Colonic mucosa (tissue), 4 donors: ENCODE data around the gene OR10J1. TPM values are rescaled to one million over a fixed set of nuclear protein-coding genes. Genes with fewer than 3 reads are reported as not detected.

Experiments
- DNase-seq: peaks from one replicate; pipeline ENCODE4 v3.0.0-alpha.2; 2020
- H3K27ac ChIP-seq: fragments of 200-600 bp; one replicate; pipeline ENCODE4 v1.8.0; 2021
- H3K27me3 ChIP-seq: fragments of 200-600 bp; one replicate; pipeline ENCODE4 v1.8.0; 2021
- H3K36me3 ChIP-seq: fragments of 200-600 bp; one replicate; pipeline ENCODE4 v1.8.0; 2021
- H3K4me1 ChIP-seq: fragments of 200-600 bp; one replicate; pipeline ENCODE4 v1.8.0; 2021; ENCODE audit warnings: mild to moderate bottlenecking
- H3K4me3 ChIP-seq: fragments of 200-600 bp; one replicate; pipeline ENCODE4 v1.8.0; 2021
- H3K9ac ChIP-seq, 2 donors: one replicate each; pipeline ENCODE4 v1.7.0; 2013; ENCODE audit warnings: control low read depth in 2 of 2, low read depth in 2 of 2, low read length in 2 of 2
- H3K9me3 ChIP-seq: fragments of 200-600 bp; one replicate; pipeline ENCODE4 v1.8.0; 2021
- CTCF ChIP-seq: fragments of 200-600 bp; IDR thresholded peaks from one replicate; pipeline ENCODE4 v1.8.0; 2022; ENCODE audit warnings: antibody characterized with exemption, mild to moderate bottlenecking
- intact Hi-C: fragments of 100-400 bp; cut with DNase I; formaldehyde crosslinking; loops from one replicate; pipeline ENCODE4 v1.14.1; 2022
- total RNA-seq, 2 donors: library from RNA; stranded (reverse); fragmentation: NEBNext Ultra II Directional in 1 of 2; extraction: Animal tissue kit (Norgen Biotek cat#: 25700) in 1 of 2; gene quantifications; one replicate each; pipeline ENCODE4 v1.2.1, GENCODE V29; 2021
- donor health status: healthy.
- donor health status: DM: no; HTN: no; CAD: no.
- donor health status: DM: no; HTN: no; CAD: no.

The OR10J1 gene
- total RNA-seq, 2 donors from 2014 or later = not detected

GRCh38 chr1:159465191-159465603 is 25.7 kb downstream of the OR10J1 start:
- TF ChIP-seq CTCF = no peak
- Histone ChIP-seq H3K9me3 (no peaks in the 10 kb centered on the region), H3K36me3 (no peaks in the 10 kb centered on the region), H3K27me3 (no peaks in the 10 kb centered on the region), H3K4me1 (no peaks in the 10 kb centered on the region), H3K27ac (no peak overlapping the region), H3K4me3 (no peak overlapping the region), H3K9ac (no peak overlapping the region)
- intact Hi-C loops = no loop called here
- no peak for DNase-seq

GRCh38 chr1:159468321-159468720 is 28.8 kb downstream of the OR10J1 start:
- no peak for DNase-seq
- intact Hi-C loops = no loop called here
- no peak overlapping the region for H3K27ac ChIP-seq
- no peaks in the 10 kb centered on the region for H3K4me1 ChIP-seq
- no peaks in the 10 kb centered on the region for H3K9me3 ChIP-seq
- no peak for TF ChIP-seq CTCF
- no peaks in the 10 kb centered on the region for H3K36me3 ChIP-seq
- H3K4me3 ChIP-seq = no peak overlapping the region
- H3K9ac ChIP-seq = no peak overlapping the region
- no peaks in the 10 kb centered on the region for H3K27me3 ChIP-seq

GRCh38 chr1:159469921-159470533 is 30.5 kb downstream of the OR10J1 start:
- DNase-seq = no peak
- TF ChIP-seq CTCF = no peak
- intact Hi-C loops = no loop called here
- H3K27me3 ChIP-seq = no peaks in the 10 kb centered on the region
- H3K9me3 ChIP-seq = no peaks in the 10 kb centered on the region
- no peak overlapping the region for H3K4me3 ChIP-seq
- H3K27ac ChIP-seq = no peak overlapping the region
- H3K36me3 ChIP-seq = no peaks in the 10 kb centered on the region
- H3K9ac ChIP-seq = no peak overlapping the region
- H3K4me1 ChIP-seq = no peaks in the 10 kb centered on the region

GRCh38 chr1:159473335-159473734 is 33.8 kb downstream of the OR10J1 start:
- Histone ChIP-seq H3K27me3 (no peaks in the 10 kb centered on the region), H3K9ac (no peak overlapping the region), H3K4me1 (no peaks in the 10 kb centered on the region), H3K36me3 (no peaks in the 10 kb centered on the region), H3K4me3 (no peak overlapping the region), H3K9me3 (no peaks in the 10 kb centered on the region), H3K27ac (no peak overlapping the region)
- intact Hi-C loops = no loop called here
- no peak for TF ChIP-seq CTCF
- no peak for DNase-seq

DNA sequence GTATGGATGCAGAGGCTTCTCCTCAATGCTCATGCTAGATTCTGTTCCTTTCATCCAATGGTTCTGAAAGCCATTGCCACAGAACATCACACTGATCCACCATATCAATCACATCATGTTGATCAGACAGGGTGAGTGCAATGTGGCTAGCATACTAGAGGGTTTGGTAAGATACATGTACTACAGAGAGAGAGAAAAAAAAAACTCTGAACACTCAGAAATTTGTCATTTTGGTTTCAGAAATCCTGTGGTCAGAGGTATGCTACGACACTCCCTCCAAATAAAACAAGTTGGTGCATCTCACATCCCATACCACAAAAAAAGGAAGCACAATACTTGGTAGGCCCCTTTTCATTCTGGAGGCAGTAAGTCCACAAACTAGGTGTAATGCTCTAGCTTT is 35.4 kb downstream of the OR10J1 start:
- Histone ChIP-seq H3K4me3 (no peak overlapping the region), H3K36me3 (no peaks in the 10 kb centered on the region), H3K9ac (no peak overlapping the region), H3K4me1 (no peaks in the 10 kb centered on the region), H3K27ac (no peak overlapping the region), H3K27me3 (no peaks in the 10 kb centered on the region), H3K9me3 (no peaks in the 10 kb centered on the region)
- intact Hi-C loops = no loop called here
- TF ChIP-seq CTCF = no peak
- no peak for DNase-seq
